Nucleus accumbens (tissue), 56 donors: ENCODE data around the gene TMEM14A.

ENCODE experiments used
- DNase-seq, 56 donors: peaks; one replicate each; lab custom pipeline; 2025; lab: John Stamatoyannopoulos, UW

Gene TMEM14A

GRCh38 chr6:52731719-52732118 is 60.8 kb downstream of the TMEM14A start:
- DNase-seq, result peak in 1 of 56 donors; percentile 13

DNA sequence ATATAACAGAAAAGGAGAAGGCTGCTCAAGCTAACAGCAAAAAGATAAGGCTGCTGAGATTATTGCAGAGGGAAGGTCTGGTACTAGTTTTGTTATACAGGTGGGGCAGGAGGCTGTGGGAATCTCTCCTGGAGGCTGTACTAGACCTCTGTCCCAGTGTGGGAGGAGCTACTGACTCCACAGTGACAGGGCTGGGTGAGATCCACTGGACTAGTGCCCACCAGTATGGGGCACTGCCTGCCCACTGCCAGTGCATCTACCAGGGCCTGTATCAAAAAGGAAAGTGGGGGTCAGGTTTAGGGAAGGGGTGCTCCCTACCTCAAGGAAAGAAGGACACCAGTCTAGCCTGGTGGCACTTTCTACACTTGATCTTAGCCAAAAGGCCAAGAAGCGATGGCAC is 62.3 kb downstream of the TMEM14A start:
- DNase-seq, result no peak

DNA sequence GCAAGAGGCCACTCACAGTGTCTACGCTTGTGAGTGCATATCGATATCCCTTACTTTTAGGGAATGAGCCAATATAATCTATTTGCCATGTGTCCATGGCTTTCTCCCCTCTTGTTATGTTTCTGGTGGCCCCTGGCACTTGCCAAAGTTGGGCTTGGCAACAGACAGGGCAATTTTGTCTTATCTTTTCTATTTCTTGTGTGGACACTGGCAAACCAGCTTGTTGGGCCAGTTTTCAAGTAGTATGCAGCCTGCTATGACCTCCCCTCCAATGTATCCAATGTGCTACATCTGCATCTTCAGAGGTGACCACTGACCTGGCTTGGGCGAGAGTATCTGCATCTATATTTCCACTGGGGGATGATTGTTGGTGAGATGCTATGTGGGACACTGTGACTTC is 63.2 kb downstream of the TMEM14A start:
- no peak for DNase-seq

- DNase-seq, result no peak
Measured at GRCh38 chr6:52735071-52735470, 64.2 kb downstream of the TMEM14A start.

DNA sequence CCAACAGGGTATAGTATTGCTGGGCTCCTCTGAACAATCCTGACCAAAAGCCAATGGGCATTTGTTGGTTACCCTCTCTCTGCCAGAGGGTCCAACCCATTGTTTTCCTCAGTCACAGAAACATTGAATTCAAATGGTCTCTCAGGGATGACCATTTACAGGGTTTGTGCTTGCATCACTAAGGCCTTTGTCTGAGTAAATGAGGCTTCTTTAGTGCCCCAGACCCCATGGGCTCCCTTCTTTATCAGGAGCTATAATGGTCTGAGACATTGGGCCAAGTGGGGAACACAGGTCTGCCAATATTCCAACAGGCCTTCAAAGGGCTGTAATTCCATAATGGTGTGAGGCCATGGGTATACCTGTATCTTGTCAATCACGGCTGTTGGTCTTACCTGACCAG is 65.2 kb downstream of the TMEM14A start:
- no peak for DNase-seq
